A172 (cell line): ENCODE results near the gene RHBG. TPM values are rescaled to one million over a fixed set of nuclear protein-coding genes. Genes with fewer than 3 reads are reported as not detected.
"Not testable (repeated sequence)": the region's sequence is repeated elsewhere in the genome, so short reads cannot be mapped to it uniquely, and the experiment has no call there.

Experiments
- DNase-seq: peaks from one replicate; pipeline ENCODE4 v3.0.0-alpha.2; 2015; ENCODE audit warnings: low spot score
- total RNA-seq: library from RNA; depleted of rRNA; stranded (reverse); fragments of >200 nt; shearing (Covaris generic); gene quantifications from 2 replicates; pipeline ENCODE4 v1.2.3, GENCODE V29; 2014; rRNA removed

Gene RHBG, protein sequence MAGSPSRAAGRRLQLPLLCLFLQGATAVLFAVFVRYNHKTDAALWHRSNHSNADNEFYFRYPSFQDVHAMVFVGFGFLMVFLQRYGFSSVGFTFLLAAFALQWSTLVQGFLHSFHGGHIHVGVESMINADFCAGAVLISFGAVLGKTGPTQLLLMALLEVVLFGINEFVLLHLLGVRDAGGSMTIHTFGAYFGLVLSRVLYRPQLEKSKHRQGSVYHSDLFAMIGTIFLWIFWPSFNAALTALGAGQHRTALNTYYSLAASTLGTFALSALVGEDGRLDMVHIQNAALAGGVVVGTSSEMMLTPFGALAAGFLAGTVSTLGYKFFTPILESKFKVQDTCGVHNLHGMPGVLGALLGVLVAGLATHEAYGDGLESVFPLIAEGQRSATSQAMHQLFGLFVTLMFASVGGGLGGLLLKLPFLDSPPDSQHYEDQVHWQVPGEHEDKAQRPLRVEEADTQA
- not detected in 2 replicates for total RNA-seq

- DNase-seq = peak; percentile 31
These were observed at the start of gene RHBG for GRCh38 chr1:156368889-156369684. TSS of gene RHBG (plus strand) at chr1:156369211. CDS start at chr1:156369250, 39 bp downstream.

GRCh38 chr1:156319664-156320063, 49.3 kb upstream of the RHBG start:
- peak; percentile 57 for DNase-seq

DNA sequence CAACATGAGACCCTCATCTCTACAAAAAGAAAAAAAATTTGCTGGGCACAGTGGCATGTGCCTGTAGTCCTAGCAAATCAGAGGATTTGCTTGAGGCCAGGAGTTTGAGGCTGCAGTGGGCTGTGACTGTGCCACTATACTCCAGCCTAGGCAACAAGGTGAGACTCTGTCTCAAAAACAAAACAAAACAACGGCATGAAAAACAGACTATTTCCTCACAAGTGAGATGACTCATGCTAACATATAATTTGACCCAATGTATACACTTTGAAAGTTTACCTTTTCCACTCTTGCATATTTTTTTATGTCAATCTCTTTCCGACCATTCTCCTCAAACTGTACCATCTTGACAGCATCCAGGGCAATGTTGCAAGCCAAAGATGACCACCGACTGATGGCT, 48.5 kb upstream of the RHBG start:
- no peak for DNase-seq

GRCh38 chr1:156323179-156323578, 45.8 kb upstream of the RHBG start:
- peak; percentile 49 for DNase-seq

GRCh38 chr1:156336242-156336641, 32.8 kb upstream of the RHBG start:
- no peak for DNase-seq

DNA sequence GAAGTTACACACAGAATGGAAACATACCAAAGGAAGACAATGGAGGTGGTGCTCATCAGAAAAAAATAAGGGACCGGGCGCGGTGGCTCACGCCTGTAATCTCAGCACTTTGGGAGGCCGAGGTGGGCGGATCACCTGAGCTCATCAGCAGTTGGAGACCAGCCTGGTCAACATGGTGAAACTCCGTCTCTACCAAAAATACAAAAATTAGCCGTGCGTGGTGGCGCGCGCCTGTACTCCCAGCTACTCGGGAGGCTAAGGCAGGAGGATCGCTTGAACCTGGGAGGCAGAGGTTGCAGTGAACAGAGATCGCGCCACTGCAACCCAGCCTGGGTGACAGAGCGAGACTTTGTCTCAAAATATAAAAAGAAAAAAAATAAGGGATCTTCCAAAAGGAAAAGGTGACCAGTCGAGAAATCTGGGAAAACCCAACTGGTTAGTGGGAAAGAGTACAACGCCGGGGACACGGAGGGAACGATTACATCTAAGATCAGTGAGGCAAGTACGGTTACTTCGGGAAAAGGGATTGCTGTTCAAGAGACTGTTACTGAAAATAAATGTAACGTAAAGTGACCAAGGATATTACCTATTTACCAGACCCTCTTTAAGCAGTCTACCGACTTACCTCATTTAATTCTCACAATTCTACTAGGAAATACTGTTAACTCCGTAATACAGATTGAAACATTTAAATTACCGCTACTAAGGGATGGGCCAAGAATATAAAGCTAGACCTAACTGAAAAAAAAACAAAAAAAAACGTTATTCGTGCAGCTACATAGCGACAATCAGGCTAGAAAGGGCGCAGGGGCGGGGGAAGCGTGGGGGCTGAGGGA, 31.7 kb upstream of the RHBG start:
- DNase-seq = peak; percentile 29

DNA sequence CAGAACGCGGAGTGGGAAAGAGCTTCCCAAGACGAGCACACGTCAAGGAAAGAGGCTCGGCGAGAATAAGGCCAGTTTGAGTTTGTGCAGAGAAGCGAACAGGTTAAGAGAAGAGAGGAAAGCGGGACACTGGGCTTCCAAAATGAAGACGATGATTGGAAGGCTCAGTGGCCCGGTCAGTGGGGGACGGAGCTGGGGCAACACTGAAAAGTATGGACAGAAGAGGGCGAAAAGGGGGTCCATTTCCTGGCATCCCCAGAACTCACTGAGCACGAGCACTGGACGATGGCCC, 31.2 kb upstream of the RHBG start:
- no peak for DNase-seq

GRCh38 chr1:156338180-156338976, 30.6 kb upstream of the RHBG start, which contains the start of the genes CCT3 and TSACC:
TSS of gene CCT3 (minus strand) at chr1:156338292. CDS start at chr1:156338184, 108 bp downstream.
TSS of gene TSACC (plus strand) at chr1:156338526. CDS start at chr1:156339758, 1,232 bp downstream.
- peak; percentile 100 for DNase-seq

DNA sequence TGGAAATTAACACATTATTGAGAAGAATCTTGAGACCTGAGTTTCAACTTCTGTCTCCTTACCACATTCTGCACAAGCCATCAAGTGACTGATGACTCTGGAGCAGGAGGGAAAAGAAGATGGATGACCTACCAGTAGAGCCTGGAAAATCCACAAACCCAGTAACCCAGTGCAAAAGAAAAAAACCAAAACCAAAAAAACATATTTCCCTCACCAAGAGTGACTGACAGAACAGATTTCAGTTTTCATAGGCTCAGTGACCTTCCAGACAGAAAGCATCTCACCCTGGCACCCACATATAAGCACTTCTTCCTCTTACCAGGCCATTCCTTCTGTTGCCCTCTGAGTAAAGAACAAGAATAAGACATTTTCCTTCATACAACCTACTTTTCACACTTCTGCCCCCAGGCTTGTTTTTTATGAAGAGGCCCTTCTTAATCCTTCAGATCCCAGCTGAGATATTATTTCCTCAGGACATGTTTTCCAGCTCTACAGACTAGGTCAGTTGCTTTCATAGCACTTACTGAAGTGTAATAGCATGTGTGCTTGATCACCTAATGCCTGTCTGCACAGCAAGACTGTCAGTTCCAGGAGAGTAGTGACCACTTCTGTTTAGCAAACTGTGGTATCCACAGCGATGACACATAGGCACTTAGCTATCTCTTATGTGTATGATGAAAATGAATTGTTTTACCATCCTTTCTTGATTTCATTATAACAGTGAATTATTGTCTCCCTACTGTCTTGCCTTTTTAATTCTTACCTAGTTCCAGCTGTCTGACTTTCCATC, 26.6 kb upstream of the RHBG start:
- DNase-seq = no peak

DNA sequence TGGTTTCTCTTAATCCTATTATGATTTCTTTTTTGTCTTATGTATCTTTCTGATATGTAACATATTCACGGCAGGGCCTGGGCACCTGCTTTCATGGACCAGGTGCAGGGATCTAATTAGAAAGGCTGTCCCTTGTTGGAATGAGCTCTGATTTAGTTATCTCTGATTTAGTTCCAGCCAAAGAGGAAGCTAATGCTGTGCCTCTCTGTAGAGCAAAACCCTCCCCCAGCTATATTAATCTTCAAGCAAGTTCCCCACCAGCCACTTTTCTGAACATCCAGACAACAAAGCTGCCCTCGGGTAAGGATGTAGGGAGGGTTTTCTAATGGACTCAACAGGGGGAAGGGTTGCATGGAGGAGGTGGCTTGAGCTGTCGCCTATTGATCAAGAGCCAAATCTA, 24.6 kb upstream of the RHBG start:
- DNase-seq = no peak

DNA sequence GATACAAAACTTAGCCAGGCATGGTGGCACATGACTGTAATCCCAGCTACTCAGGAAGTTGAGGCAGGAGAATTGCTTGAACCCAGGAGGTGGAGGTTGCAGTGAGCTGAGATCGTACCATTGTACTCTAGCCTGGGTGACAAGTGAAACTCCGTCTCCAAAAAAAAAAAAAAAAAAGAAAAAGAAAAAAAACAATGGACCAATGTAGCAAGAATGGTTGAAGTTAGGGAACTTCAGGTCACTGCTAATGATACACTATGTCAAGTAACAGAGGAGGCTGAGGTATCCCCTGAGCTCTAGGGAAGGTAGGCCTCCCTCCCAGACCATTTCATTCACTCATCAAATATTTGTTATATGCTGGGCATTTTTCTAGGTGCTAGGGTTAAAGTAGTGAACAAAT, 23.0 kb upstream of the RHBG start:
- not testable (repeated sequence) for DNase-seq

DNA sequence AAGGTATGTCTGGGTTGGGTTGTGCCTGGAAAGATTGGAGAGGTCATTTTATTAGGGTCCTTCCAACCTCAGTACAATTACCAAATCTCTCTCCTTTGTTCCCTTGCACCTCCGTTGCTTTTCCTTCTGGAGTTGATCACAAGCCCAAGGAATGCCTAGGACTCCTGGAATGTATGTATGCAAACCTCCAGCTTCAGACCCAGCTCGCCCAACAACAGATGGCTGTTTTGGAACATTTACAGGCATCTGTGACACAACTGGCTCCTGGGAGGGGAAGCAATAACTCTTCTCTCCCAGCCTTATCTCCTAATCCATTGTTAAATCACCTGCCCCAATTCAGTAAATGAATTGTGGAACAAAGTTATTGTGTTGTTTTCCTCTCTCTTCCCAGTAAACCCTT, 22.4 kb upstream of the RHBG start:
- peak; percentile 57 for DNase-seq

GRCh38 chr1:156347331-156347730, 21.7 kb upstream of the RHBG start:
- DNase-seq = no peak

GRCh38 chr1:156352481-156352880, 16.5 kb upstream of the RHBG start:
- not testable (repeated sequence) for DNase-seq

DNA sequence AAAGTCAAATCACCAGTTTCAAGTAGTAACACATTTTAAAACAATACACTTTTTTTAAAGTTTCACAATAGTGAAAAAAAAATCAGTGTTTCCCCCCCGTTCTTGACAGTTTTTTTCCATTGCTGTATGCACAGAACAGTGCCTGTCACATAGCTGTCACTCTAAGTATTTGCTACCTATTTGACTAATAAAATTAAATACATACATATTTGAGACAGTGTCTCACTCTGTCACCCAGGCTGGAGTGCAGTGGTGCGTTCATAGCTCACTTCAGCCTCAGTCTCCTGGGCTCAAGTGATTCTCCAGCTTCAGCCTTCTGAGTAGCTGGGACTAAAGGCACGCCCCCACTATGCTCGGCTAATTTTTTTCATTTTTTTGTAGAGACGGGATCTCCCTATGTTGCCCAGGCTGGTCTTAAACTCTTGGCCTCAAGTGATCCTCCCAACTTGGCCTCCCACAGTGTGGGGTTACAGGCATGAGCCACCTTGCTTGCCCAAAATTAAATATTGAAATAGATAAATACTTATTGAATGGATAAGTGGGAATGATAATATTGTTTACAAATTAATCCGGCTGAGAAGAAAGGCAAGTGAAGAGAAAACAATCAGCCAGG, 12.6 kb upstream of the RHBG start:
- DNase-seq = no peak

GRCh38 chr1:156356875-156357534, 12.0 kb upstream of the RHBG start:
- no peak for DNase-seq

- no peak for DNase-seq
These were observed 11.0 kb upstream of the RHBG start for GRCh38 chr1:156357977-156358376.

- no peak for DNase-seq
These were observed 10.4 kb upstream of the RHBG start for GRCh38 chr1:156358641-156359040.

- no peak for DNase-seq
These were observed 9.8 kb upstream of the RHBG start for GRCh38 chr1:156359249-156359648.
